Pancreas (tissue), 10 donors: Measurements from ENCODE around the gene SEMA7A. TPM values are rescaled to one million over a fixed set of nuclear protein-coding genes. Genes with fewer than 3 reads are reported as not detected.

ENCODE experiments used
- ATAC-seq, 4 donors: fragments of 200-7000 bp; cut with Tn5 transposase; one replicate each; pipeline versions ENCODE4 v1.8.0 to v1.9.1; 2020; ENCODE audit warnings: mild to moderate bottlenecking in 4 of 4, moderate library complexity in 4 of 4
- DNase-seq, 6 donors: peaks; one replicate each; pipeline ENCODE4 v3.0.0-alpha.2; 2020
- FAIRE-seq: peaks from 2 replicates; lab custom pipeline; 2012; peaks lifted over from hg19 to GRCh38; lab: Jason Lieb, UNC
- H3K27ac ChIP-seq, 4 donors: fragments of 200-600 bp; sonication (generic); 1 replicate in 3 of 4; 2 replicates in 1 of 4; pipeline versions ENCODE4 v1.5.0 to v1.8.0; 2020
- H3K27me3 ChIP-seq, 4 donors: fragments of 200-600 bp; one replicate each; pipeline ENCODE4 v1.8.0; 2021
- H3K36me3 ChIP-seq, 3 donors: fragments of 200-600 bp; sonication (generic) in 1 of 3; one replicate each; pipeline versions ENCODE4 v1.5.0 to v1.8.0; 2020 to 2021
- H3K4me1 ChIP-seq, 3 donors: fragments of 200-600 bp; one replicate each; pipeline ENCODE4 v1.8.0; 2021
- H3K4me3 ChIP-seq, 4 donors: fragments of 200-600 bp; sonication (generic) in 2 of 4; one replicate each; pipeline versions ENCODE4 v1.5.0 to v1.8.0; 2020 to 2021
- H3K9me3 ChIP-seq, 4 donors: fragments of 200-600 bp; one replicate each; pipeline ENCODE4 v1.8.0; 2021
- CTCF ChIP-seq, 4 donors: fragments of 200-600 bp; sonication (generic) in 3 of 4; IDR thresholded peaks; one replicate each; pipeline versions ENCODE4 v1.5.0 to v1.8.0; 2021; ENCODE audit warnings: antibody characterized with exemption in 4 of 4
- WGBS, 2 donors: extraction: QIAGEN DNeasy Blood & Tissue Kit; methylation state at CpG; one replicate each; pipeline ENCODE4 v1.1.7; 2013; 5-methylcytosine and 5-hydroxymethylcytosine counted together
- intact Hi-C, 3 donors: fragments of 100-400 bp; cut with DNase I; formaldehyde crosslinking; loops; one replicate each; pipeline versions ENCODE4 v1.11.1 to v1.14.2; 2022
- polyA plus RNA-seq, 2 donors: library from polyadenylated mRNA; stranded (reverse); fragments of 200-250 nt; gene quantifications; one replicate each; pipeline ENCODE4 v1.2.3, GENCODE V29; 2013
- total RNA-seq, 6 donors: library from RNA; stranded (reverse); fragmentation: NEBNext Ultra II Directional in 4 of 6; extraction: Animal tissue kit (Norgen Biotek cat#: 25700) in 4 of 6; gene quantifications; one replicate each; pipeline versions ENCODE4 v1.2.1 to v1.2.4, GENCODE V29; 2021 to 2023
- donor health status: healthy with polysubstance abuse.
- donor health status: DM: no; HTN: no; CAD: no; lungs with moderate emphysema.
- donor health status: DM: no; HTN: no; CAD: no.
- donor health status: control.
- donor health status: control.
- donor health status: Bipolar disorder and iron deficiency.
- donor health status: DM: yes; HTN: yes; CAD: no.
- donor health status: DM: no; HTN: no; CAD: no.
- donor health status: DM: no; HTN: no; CAD: no.
- donor health status: DM: yes; HTN: yes; CAD: no.

The SEMA7A gene
- total and polyA plus RNA-seq, 8 donors = 0.37 to 5.6 (median 0.76) TPM

DNA sequence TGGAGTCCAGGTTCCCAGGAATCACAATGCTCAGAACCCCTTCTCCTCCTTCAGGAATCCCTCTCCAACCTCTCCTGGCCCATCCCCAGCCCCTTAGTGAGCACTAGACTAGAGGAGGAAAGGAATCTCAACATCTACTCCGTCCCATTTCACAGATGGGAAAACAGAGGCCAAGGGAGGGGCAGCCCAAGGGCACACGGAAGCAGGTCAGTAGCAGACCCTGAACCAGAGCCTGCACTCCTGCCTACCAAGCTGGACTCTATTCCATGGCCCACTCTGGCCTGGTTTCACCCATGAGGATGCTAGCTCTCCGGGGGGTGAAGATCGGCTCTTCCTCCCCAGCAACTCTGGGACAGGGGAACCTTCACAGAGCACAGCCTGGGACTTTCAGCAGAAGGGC lies 14.3 kb downstream of the SEMA7A start:
- no peak for TF ChIP-seq CTCF (IDR thresholded peaks at IDR 0.05)
- intact Hi-C loops = no loop called here
- no peak overlapping the region for H3K27ac ChIP-seq
- H3K4me1 ChIP-seq = no peaks in the 10 kb centered on the region
- WGBS, 2 donors = 83 to 87% methylated on average over 4 of the region's 4 CpGs
- no peak overlapping the region for H3K4me3 ChIP-seq
- no peaks in the 10 kb centered on the region for H3K36me3 ChIP-seq
- no peak for FAIRE-seq
- H3K9me3 ChIP-seq = no peaks in the 10 kb centered on the region
- DNase-seq = no peak
- H3K27me3 ChIP-seq = no peaks in the 10 kb centered on the region
- no peak for ATAC-seq

- H3K4me1 ChIP-seq = no peaks in the 10 kb centered on the region
- FAIRE-seq = no peak
- H3K27ac ChIP-seq = no peak overlapping the region
- no peaks in the 10 kb centered on the region for H3K27me3 ChIP-seq
- no peak for DNase-seq
- 70 to 75% methylated on average over 16 of the region's 16 CpGs for WGBS, 2 donors
- ATAC-seq = no peak
- no peaks in the 10 kb centered on the region for H3K9me3 ChIP-seq
- TF ChIP-seq CTCF (IDR thresholded peaks at IDR 0.05) = no peak
- intact Hi-C loops = no loop called here
- H3K36me3 ChIP-seq = no peaks in the 10 kb centered on the region
- H3K4me3 ChIP-seq = no peak overlapping the region
Measured at GRCh38 chr15:74418575-74419338, 15.0 kb downstream of the SEMA7A start.

GRCh38 chr15:74417670-74418069 lies 16.1 kb downstream of the SEMA7A start:
- DNase-seq (peak in 1 of 6 donors; percentile 32), ATAC-seq (no peak), FAIRE-seq (no peak)
- WGBS, 2 donors = 90% methylated on average over 9 of the region's 9 CpGs
- no peak for TF ChIP-seq CTCF (IDR thresholded peaks at IDR 0.05)
- no peaks in the 10 kb centered on the region for H3K4me1 ChIP-seq
- no peaks in the 10 kb centered on the region for H3K27me3 ChIP-seq
- no peak overlapping the region for H3K27ac ChIP-seq
- H3K36me3 ChIP-seq = no peaks in the 10 kb centered on the region
- no peaks in the 10 kb centered on the region for H3K9me3 ChIP-seq
- intact Hi-C loops = no loop called here
- H3K4me3 ChIP-seq = no peak overlapping the region

DNA sequence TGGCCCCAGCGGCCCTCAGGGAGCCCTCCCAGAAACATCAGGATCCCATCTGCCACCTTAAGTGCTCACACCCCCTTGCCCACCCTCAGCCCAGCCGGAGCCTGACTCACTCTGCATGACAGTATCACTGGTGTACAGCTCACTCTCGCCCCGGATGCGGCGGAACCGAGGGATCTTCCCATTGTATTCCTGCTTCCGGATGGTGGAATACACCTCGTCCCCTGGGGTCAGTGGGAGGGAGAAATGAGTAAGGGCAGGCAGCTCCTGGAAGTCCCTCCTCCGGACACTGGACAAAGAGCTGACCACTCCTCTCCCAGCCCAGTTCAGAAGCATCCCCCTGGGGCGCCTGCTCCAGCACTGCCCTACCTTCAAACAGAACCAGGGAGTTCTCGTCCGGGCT lies 16.5 kb downstream of the SEMA7A start:
- Histone ChIP-seq H3K4me3 (no peak overlapping the region), H3K27me3 (no peaks in the 10 kb centered on the region), H3K36me3 (no peaks in the 10 kb centered on the region), H3K27ac (no peak overlapping the region), H3K4me1 (no peaks in the 10 kb centered on the region), H3K9me3 (no peaks in the 10 kb centered on the region)
- WGBS, 2 donors = 85 to 89% methylated on average over 13 of the region's 13 CpGs
- DNase-seq = peak in 1 of 6 donors; percentile 48
- ATAC-seq = peak in 1 of 4 donors; percentile 30
- no peak for FAIRE-seq
- intact Hi-C loops = no loop called here
- TF ChIP-seq CTCF (IDR thresholded peaks at IDR 0.05) = no peak
